ENCODE measurements around the gene CDK10.

- TF ChIP-seq REST (IDR thresholded peaks at IDR 0.05; ENCODE audit: insufficient read depth in 1 of 2, low read depth in 2 of 2, low read length in 1 of 2) (no peak), CTCF (IDR thresholded peaks at IDR 0.05) (no peak; the same call in 1 of the 2 replicates), POLR2AphosphoS5 (IDR thresholded peaks at IDR 0.05; ENCODE audit: low read depth, low read length) (peak; percentile 49; the same call in 1 of the 2 replicates), SIN3A (IDR thresholded peaks at IDR 0.05; ENCODE audit: borderline replicate concordance, insufficient read depth, low read depth, low read length) (no peak)
Measured at GRCh38 chr16:89701425-89702406, 15.2 kb downstream of the CDK10 start, which contains the start of gene SPATA2L.
